GM18526 (cell line): ENCODE measurements around the gene MUSTN1.

Source experiments
- POLR2A ChIP-seq: IDR thresholded peaks from 3 replicates; pipeline ENCODE4 v1.6.1; 2011; ENCODE audit not compliant: insufficient read length; ENCODE audit errors: extremely low read depth

The MUSTN1 gene

DNA sequence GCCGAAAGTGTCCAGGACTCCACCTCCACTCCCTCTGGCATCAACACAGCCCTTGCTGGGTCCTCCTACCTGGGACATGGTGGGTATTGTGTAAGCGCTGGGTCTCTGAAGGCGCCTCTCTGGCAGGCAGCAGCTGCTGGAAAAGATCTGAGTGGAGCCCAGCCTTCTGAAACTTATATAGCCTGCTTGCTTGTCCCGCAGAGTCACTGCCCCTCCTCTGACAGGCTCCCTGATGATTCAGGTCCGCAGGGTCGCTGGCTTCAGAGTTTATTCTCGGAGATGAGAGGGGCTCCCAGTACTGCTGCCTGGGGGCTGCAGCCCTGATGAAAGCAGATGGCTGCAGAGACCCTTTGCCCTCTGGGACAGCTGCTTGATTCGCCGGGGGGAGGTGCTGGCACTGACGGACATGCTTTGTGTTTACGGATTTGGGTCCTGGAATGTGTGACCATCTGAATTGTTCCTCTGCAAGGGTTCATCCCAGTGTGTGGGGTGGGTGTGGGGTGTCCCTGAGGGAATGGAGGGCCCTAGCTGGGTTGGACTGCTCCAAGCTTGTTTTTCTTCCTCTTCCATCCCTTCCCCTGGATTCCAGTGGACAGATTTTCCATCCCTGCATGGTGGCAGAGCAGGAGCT lies at the start of gene MUSTN1:
Gene MUSTN1, minus strand, starts transcription at position 149 of the 631 bp plus-strand sequence. Its CDS starts 71 bp downstream, at position 78.
- TF ChIP-seq POLR2A, result no peak

DNA sequence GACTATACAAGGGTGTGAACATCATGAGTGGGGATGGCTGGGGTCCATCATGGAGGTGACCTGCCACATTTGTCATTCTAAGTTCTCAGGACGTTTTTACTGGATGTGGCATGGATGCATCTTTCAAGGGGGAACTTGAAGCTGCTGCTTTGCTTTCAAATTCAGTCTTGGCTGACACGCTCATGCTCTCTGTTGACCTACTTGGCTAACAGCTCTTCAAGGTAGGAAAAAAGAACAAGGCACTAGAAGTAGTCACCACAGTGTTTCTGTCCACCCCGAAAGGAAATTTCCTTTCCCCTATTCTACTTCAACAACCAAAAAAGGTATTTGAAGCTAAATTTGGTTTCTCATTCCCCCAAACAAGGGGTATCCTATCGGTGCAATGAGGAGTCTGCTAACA lies 47.6 kb upstream of the MUSTN1 start:
- no peak for TF ChIP-seq POLR2A

DNA sequence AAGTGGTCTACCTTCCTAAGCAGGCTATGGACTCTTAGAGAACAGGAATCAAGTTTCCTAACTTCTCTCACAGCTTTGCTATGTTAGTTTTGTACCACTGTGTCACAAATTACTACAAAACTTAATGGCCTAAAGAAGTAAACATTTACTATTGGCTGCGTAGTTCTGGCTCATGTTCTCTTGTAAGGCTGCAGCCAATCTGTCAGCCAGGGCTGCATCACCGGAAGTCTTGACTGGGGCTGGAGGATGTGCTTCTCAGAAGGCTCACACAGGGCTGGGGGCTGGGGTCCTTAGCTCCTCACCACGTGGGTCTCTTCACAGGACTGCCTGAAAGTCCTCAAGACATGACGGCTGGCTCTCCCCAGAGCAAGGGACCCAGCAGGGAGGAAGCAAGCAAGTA lies 47.1 kb upstream of the MUSTN1 start:
- no peak for TF ChIP-seq POLR2A

DNA sequence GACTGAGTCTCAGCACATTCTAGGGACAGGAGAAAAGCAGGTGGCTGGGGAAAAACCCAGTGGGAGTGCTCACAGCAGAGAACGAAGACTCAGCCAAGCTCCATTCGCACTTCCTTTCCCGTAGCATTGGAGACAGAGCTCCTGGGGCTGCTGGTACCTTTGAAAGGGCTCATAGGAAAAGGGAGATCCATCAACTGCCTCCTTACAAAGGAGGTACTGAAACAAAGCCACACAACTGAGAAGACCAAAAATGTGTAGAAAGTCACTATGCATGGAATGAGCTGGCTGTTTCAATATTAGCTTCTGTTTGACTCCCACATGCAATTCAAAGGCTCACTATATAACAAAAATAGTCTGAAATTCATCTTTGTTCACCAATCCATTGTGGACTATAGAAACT lies 45.7 kb upstream of the MUSTN1 start:
- no peak for TF ChIP-seq POLR2A

DNA sequence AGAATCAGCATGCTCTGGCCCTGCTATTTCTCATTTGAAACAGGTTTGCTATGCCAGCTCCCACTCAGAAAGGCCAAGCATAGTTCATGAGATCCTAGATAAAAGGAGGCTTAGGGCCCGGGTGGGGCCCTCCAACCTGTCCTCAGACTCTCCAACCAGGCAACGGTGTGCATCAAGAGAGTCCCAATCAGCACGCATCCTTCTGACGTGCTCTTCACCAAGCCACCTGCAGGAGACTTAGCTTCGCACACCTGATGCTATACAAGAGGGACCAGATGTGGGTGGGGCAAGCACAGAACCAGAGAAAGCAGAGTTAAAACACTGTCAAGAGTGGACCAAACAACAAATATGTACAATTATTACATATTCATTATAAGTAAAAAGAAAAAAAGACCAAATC lies 45.2 kb upstream of the MUSTN1 start:
- TF ChIP-seq POLR2A, result no peak

DNA sequence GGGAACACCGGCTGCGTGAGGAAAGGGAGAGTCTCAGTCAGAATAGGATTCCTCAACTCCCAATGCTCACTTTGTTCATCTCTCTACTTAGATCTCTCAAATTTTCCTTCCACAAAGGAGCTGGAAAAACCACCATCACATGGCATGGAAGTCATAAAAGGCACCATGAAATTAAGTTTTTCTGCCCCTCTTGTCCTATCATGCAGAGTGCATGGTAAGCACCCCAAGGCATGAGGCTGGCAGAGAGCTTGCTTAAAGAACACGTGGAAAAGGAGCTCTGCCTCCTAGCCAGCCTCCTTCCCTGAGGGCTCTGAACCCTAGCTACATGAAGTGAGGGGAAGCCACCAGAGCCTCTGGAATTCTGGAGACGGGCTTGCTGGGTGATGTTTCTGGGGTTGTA lies 44.8 kb upstream of the MUSTN1 start:
- TF ChIP-seq POLR2A, result no peak

DNA sequence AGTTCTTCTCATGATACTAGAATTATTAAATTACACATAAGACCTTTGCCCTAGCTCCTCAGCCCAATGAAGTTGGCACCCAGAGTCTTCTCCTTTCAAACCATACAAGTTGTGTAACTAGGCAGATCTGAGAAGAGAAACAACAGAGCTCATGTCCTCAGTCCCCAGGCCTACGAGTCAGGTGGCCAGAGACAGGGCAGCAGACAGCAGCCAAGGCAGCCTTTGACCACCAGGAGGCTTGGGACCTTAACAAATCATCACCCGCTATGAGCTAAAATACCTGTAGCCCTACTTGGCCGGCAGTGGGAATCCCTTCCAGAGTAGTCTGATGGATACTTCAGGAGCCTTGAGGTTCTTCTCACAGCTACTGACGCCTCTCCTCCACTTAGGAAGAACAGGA lies 44.3 kb upstream of the MUSTN1 start:
- TF ChIP-seq POLR2A, result no peak

DNA sequence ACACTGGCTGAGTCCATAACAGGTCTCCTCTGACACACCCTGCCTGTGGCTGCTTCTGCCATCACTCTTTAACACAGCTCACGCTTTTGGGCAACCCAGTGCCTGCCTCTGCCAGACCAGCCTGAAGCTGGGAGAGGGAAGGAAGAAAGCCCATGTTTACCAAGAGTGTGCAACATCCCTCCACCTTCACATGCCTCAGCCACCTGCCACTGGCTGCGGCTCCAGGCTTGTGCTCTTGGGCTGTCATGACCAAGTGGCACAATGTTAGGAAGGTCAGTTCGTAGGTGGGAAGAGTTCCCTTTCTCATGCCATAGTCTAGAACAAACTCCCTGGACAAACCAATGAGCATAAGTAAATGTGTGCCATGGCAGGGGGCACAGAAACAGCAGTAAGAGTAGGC lies 42.3 kb upstream of the MUSTN1 start:
- TF ChIP-seq POLR2A, result no peak

DNA sequence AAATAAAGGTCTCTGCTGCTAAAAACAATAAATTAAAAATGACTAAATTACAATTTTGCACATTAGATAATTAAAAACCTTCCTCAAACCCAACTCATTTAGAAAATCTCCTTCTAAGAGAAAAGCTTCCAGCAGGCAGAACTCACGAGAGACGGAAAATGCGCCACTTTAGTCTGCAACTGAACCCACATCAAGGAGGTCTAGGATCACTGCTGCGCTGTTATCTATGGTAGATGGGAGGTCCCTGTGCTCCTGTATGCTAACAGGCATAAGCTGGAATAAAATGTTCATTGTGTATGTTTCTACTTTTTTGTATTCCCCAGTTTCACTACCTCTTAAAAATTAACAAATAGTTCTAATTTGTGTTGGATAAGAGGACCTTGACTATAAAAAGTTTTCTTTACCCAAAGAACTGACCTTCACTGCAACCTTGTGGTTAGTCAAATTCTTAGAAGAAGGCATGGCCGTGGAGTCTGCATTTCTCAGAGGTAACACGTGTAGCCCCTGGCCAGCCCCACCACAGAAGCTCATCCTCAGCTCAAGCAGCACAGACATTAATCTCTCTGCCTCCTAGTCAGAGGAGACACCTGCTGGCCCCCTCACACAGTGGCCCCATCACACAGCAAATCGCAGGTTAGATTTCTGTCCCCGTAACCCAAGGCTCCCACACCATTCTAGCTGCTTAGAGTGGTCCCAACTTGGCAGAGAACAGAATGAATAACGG lies 40.2 kb upstream of the MUSTN1 start:
- no peak for TF ChIP-seq POLR2A

DNA sequence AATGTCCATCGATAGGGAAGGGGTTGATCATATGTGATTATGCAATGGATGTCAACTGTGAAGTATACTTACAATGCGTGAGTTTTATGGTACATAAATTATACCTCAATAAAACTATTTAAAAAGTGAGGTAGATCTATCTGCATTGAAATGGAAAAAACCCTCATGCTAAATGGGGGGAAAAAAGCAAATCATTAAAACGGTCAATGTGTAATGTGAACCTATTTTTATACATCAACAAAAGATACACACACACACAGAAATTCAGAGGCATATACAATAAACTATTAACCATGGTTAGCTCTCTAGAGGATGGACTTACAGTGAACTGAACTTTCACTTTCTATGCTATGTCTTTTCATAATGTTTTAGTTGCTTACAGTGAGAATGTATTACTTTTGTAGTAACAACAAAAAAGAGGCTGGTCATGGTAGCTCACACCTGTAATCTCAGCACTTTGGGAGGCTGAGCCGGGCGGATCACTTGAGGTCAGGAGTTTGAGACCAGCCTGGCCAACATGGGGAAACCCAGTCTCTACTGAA lies 39.4 kb upstream of the MUSTN1 start:
- no peak for TF ChIP-seq POLR2A

DNA sequence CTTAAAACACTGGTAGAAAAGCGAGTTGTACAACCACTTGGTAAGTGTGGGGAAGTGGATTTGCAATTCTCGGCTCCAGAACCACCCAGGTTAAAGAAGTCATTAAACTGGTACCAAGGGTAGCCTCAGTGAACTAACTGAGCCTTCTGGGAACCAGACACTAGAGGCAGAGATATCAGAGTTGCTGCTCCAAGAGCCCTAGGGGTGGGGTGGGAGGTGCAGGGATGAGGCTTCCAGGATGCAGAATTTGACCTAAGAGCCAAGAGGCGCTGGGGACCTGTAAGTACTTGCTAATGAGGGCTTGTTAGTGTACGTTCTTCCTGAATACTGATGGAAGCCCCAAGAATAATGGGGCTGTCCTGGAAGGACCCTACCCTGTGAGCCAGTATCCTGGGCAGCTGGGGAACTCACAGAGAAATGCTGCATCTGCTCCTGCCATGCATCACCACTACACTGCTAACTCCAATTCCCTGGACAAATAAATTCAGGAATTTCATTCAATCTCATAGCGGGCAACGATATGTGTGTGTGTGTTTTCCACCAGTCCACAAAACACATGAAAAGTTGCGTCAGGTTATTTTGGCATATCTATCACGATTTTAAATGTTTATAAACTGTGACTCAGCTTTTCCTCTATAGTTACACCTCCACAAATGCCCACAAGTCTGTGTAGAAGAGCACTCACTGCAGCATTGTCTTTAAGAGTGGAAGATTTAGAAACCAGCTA lies 38.8 kb upstream of the MUSTN1 start:
- no peak for TF ChIP-seq POLR2A

DNA sequence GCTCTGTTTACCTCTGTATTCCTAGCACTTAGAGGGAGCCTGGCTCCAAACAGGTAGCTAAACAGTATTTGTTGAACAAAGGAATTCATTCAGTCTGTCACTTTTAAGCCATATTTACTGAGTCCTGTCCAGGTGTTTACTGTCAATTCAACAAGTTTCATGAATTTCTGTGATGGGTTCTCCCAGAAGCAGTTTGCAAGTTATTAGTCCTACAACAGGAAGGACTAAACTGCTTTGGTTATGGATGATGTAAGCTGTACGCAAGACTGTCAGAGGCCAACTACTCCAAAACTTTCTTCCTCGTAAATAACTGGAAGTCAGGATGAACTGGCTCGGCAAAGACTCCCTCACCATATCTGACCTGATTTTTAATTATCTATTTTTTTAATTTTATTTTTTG lies 37.4 kb upstream of the MUSTN1 start:
- TF ChIP-seq POLR2A, result no peak

DNA sequence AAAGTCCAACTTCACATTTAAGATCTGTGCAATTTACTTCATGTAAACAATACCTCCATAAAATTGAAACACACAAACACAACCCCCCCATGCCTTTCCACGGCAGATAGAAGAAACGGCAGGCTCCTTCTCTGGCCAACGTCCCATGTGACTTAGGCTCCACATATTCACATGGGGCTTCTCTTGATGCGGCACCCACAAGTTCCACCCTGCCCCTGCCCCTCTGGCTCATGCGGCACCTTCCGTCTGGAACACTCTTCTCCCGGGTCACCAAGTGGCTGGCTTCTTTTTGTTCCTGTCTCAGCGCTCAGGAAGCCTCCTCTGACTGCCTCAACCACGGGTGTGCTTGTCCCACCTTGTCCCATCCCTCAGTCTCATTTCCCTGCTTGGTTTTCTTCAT lies 36.9 kb upstream of the MUSTN1 start:
- TF ChIP-seq POLR2A, result no peak

DNA sequence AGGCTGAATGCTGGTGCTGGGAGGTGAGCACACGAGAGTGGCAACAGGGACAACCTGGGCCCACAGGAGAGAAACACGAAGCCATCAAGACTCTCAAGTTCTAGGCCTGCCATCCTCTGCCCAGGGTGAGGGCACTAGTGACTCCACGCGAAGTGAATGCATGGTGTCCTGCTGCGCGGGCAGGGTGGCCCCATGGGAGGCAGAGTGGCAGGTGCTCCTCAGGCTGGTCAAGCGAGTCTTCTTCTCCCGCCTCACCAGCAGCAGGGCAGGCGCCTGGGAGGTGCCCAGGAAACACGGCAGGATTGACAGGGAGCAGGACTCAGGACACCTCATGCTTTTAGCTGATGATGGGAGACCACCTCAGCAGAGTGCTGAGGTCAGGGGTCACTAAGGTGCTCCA lies 35.7 kb upstream of the MUSTN1 start:
- no peak for TF ChIP-seq POLR2A

DNA sequence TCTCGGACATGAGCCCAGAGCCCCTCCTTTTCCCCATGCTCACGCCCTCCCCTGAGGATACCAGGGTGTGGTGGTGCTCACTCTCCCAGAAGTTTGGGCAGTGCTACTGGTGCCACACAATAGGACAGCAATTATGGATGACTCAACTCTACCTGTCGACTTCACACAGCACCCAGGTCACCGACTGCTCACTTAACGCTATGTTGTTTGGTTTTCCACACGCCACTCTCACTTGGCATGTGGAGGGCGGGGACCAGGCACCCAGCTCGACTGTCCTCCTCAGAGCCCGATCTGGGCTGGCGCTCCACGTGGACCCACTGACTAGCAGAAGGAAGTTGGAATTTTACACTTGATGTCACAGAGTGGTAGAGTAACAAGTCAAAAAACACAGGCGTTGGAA lies 31.6 kb upstream of the MUSTN1 start:
- no peak for TF ChIP-seq POLR2A

DNA sequence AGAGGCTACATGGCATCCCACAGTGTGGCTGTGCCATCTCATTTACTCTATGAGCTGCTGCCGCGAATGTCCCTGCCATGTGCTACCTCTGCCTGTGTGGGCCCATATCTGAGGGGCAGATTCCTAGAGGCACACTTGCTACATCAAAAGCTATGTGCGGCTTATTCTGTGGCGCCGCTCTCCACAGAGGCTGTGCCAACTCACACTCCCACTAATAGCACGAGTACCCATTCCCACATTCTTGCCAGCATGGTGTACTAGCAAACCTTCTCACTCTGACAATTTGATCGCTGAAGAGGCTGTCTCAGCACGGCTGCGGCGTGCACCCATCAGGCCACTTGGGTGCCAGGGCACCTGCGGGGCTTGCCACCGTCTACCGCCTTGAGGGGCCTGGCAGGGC lies 31.2 kb upstream of the MUSTN1 start:
- no peak for TF ChIP-seq POLR2A
